Keratinocyte (primary cell): ENCODE results near the gene TMEM134. TPM values are rescaled to one million over a fixed set of nuclear protein-coding genes. Genes with fewer than 3 reads are reported as not detected.

ENCODE experiments used
- DNase-seq: peaks from one replicate; pipeline ENCODE4 v3.0.0-alpha.2; 2011; ENCODE audit warnings: low read depth, missing footprints, low spot score
- FAIRE-seq: peaks from 2 replicates; lab custom pipeline; 2011; peaks lifted over from hg19 to GRCh38; lab: Jason Lieb, UNC
- H2AFZ ChIP-seq: 2 replicates; pipeline ENCODE4 v1.6.0; 2012; ENCODE audit warnings: low read length, control low read depth, inconsistent platforms; ENCODE audit not compliant: control insufficient read depth
- H3K27ac ChIP-seq: 2 replicates; pipeline ENCODE4 v1.5.1; 2011; ENCODE audit warnings: low read length; ENCODE audit not compliant: control insufficient read depth, insufficient read depth
- H3K27me3 ChIP-seq: 3 replicates; pipeline ENCODE4 v1.6.0; 2011; ENCODE audit warnings: low read length; ENCODE audit not compliant: control insufficient read depth, insufficient read depth; ENCODE audit errors: extremely low read depth
- H3K36me3 ChIP-seq, 2 experiments: 2 replicates in 1 of 2; 3 replicates in 1 of 2; pipeline ENCODE4 v1.5.1; 2011; ENCODE audit warnings: low read length in 2 of 2, mild to moderate bottlenecking in 1 of 2; ENCODE audit not compliant: control insufficient read depth in 2 of 2, insufficient read depth in 2 of 2; ENCODE audit errors: extremely low read depth in 1 of 2
- H3K4me1 ChIP-seq: 3 replicates; pipeline ENCODE4 v1.5.1; 2011; ENCODE audit warnings: low read length; ENCODE audit not compliant: control insufficient read depth, insufficient read depth; ENCODE audit errors: extremely low read depth
- H3K4me2 ChIP-seq: 3 replicates; pipeline ENCODE4 v1.6.0; 2011; ENCODE audit warnings: low read depth, low read length; ENCODE audit not compliant: control insufficient read depth, insufficient read depth; ENCODE audit errors: extremely low read depth
- H3K4me3 ChIP-seq, 3 experiments: fragments of 200-600 bp in 1 of 3; sonication (generic) in 1 of 3; 2 replicates in 2 of 3; 3 replicates in 1 of 3; pipeline ENCODE4 v1.5.1; 2011 to 2016; ENCODE audit warnings: low read length in 3 of 3, mild to moderate bottlenecking in 3 of 3, control low read depth in 2 of 3, inconsistent platforms in 1 of 3, low read depth in 1 of 3, mixed read lengths in 1 of 3, mixed run types in 1 of 3, moderate library complexity in 1 of 3; ENCODE audit not compliant: control insufficient read depth in 2 of 3, insufficient read depth in 2 of 3; ENCODE audit errors: extremely low read depth in 1 of 3
- H3K79me2 ChIP-seq: 2 replicates; pipeline ENCODE4 v1.6.0; 2012; ENCODE audit warnings: low read length; ENCODE audit not compliant: control insufficient read depth, insufficient read depth
- H3K9ac ChIP-seq: 3 replicates; pipeline ENCODE4 v1.6.0; 2011; ENCODE audit warnings: low read length; ENCODE audit not compliant: control insufficient read depth, insufficient read depth; ENCODE audit errors: extremely low read depth
- H3K9me1 ChIP-seq: 3 replicates; pipeline ENCODE4 v1.6.0; 2011; ENCODE audit warnings: low read length; ENCODE audit not compliant: control insufficient read depth, insufficient read depth; ENCODE audit errors: extremely low read depth
- H3K9me3 ChIP-seq: 2 replicates; pipeline ENCODE4 v1.5.1; 2012; ENCODE audit warnings: low read depth, low read length; ENCODE audit not compliant: control insufficient read depth
- H4K20me1 ChIP-seq: 3 replicates; pipeline ENCODE4 v1.6.0; 2011; ENCODE audit warnings: low read length; ENCODE audit not compliant: control insufficient read depth, insufficient read depth; ENCODE audit errors: extremely low read depth
- CTCF ChIP-seq, 3 experiments: IDR thresholded peaks in 1 of 3; conservative IDR thresholded peaks in 1 of 3; optimal IDR thresholded peaks in 1 of 3; 2 replicates in 2 of 3; 3 replicates in 1 of 3; pipeline versions ENCODE3 to v1.5.1; 2011; ENCODE audit warnings: low read length in 3 of 3, mild to moderate bottlenecking in 3 of 3, moderate library complexity in 2 of 3, control low read depth in 1 of 3, inconsistent platforms in 1 of 3; ENCODE audit not compliant: insufficient read depth in 2 of 3; ENCODE audit errors: extremely low read depth in 1 of 3
- EZH2 ChIP-seq: IDR thresholded peaks from one replicate; pipeline ENCODE4 v1.6.1; 2012; ENCODE audit warnings: inconsistent platforms, mild to moderate bottlenecking, low read length, moderate library complexity
- dilution Hi-C: fragments of 300-500 bp; cut with MboI; formaldehyde crosslinking; loops from one replicate; pipeline ENCODE4 v1.7.0; 2020; ENCODE audit warnings: low sequenced_read_pairs; ENCODE audit not compliant: extremely low pct_ligation_motif_present
- polyA plus RNA-seq, 5 experiments: library from polyadenylated mRNA; depleted of rRNA in 3 of 5; stranded (reverse) in 3 of 5; stranded (forward) in 1 of 5; unstranded in 1 of 5; fragments of >200 nt; gene quantifications; 1 replicate in 1 of 5; 2 replicates in 3 of 5; 3 replicates in 1 of 5; pipeline versions ENCODE4 v1.2.1 to v1.2.3, GENCODE V29; 2011 to 2012; ENCODE audit warnings: missing spikeins in 2 of 5, low read depth in 1 of 5, low replicate concordance in 1 of 5

TMEM134 gene
- polyA plus RNA-seq, 1 donor (not counting 4 experiments of a cell fraction or from before 2014, with no cell fraction given) = 24.7 TPM

- FAIRE-seq (no peak), DNase-seq (no peak)
- dilution Hi-C loops = no loop called here
- Histone ChIP-seq H3K9ac (no peak overlapping the region), H4K20me1 (peaks cover 3% of the 10 kb centered on the region), H3K9me1 (no peaks in the 10 kb centered on the region), H3K27ac (no peak overlapping the region), H3K9me3 (no peaks in the 10 kb centered on the region), H2AFZ (no peak overlapping the region), H3K4me3 (no peak overlapping the region), H3K79me2 (peaks cover 15% of the 10 kb centered on the region), H3K36me3 (peaks cover 0 to 12% of the 10 kb centered on the region in 2 experiments), H3K27me3 (no peaks in the 10 kb centered on the region), H3K4me1 (peaks cover 6% of the 10 kb centered on the region), H3K4me2 (no peak overlapping the region)
- TF ChIP-seq CTCF (optimal IDR thresholded peaks at IDR 0.05 in 1 of 3, IDR thresholded peaks at IDR 0.05 in 1 of 3, conservative IDR thresholded peaks at IDR 0.05 in 1 of 3; ENCODE audit: extremely low read depth in 1 of 3, insufficient read depth in 2 of 3, low read length in 3 of 3) = no peak
- no peak for TF ChIP-seq EZH2
These were observed 27.9 kb downstream of the TMEM134 start for GRCh38 chr11:67441098-67441563.

GRCh38 chr11:67440229-67441097 lies 28.6 kb downstream of the TMEM134 start:
- Histone ChIP-seq H3K79me2 (peaks cover 15% of the 10 kb centered on the region), H3K4me2 (no peak overlapping the region), H3K27me3 (no peaks in the 10 kb centered on the region), H3K4me1 (peaks cover 6% of the 10 kb centered on the region), H3K36me3 (peaks cover 0 to 15% of the 10 kb centered on the region in 2 experiments), H3K27ac (no peak overlapping the region), H4K20me1 (peaks cover 3% of the 10 kb centered on the region), H3K9me3 (no peaks in the 10 kb centered on the region), H3K4me3 (no peak overlapping the region), H3K9me1 (no peaks in the 10 kb centered on the region), H3K9ac (no peak overlapping the region), H2AFZ (no peak overlapping the region)
- no peak for DNase-seq
- TF ChIP-seq CTCF (optimal IDR thresholded peaks at IDR 0.05 in 1 of 3, IDR thresholded peaks at IDR 0.05 in 1 of 3, conservative IDR thresholded peaks at IDR 0.05 in 1 of 3; ENCODE audit: extremely low read depth in 1 of 3, insufficient read depth in 2 of 3, low read length in 3 of 3) (no peak), EZH2 (no peak)
- dilution Hi-C loops = no loop called here
- no peak for FAIRE-seq
